EH (cell line): ENCODE results near the gene C10orf143.
"Not testable (repeated sequence)": the region's sequence is repeated elsewhere in the genome, so short reads cannot be mapped to it uniquely, and the experiment has no call there.

Experiments used
- DNase-seq: peaks from one replicate; pipeline ENCODE4 v3.0.0-alpha.2; 2015; ENCODE audit warnings: low read depth

Gene C10orf143

DNA sequence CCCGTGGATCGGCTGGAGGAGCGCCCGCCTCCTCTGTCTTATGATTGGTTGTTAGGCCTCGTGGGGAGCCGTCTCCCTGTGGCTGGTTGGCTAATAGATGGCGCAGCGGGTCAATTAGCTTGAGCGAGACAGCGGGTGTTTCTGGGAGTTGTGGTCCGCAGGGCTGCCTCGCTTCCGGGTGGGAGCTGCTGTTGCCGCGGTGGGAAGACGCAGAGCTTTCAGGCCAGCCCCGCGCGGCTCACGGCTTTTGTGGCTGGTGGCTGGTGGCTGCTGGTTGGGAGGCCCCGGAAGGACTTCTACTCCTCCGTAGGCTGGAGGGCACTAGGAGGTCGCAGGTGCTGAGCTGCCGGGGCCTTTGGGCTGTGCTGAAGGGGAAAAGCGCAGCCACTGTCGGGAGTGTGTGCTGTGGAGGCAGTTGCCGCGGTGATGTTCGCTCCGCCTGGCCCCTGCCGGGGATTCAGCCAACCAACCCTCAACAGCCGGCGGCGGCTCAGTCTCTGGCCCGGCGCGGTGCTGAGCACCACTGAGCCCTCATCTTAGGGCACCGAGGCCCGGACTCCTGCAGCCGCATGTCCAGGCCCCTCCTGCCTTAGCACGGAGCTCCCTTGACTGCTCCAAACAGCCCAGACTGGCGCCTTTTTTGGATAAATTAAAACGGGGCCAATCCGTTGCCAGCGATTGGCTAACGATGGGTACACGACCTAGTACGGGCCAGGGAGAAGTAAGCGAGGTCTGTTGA lies 652 bp upstream of the C10orf143 start:
- DNase-seq = peak; percentile 99

DNA sequence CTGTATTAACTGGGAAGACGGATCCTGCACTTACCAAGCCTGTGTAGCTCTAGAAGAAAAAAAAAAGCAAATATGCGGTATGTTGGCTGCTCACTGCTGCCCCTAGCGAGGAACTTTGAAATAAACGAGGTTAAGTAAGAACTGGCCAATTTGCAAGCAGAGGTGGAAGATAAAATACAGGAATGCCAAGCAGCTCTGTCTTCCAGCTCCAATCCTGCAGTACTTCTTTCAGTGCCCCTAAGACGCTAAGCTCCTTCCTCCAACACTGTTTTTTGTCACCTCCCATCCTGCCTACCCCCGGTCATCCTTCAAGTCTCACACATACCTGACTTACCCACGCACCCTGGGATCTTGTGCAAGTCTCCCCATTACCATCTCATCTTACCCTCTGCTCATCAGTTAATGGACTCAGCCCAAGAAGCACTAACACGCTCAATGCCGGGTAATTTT lies 809 bp downstream of the C10orf143 start:
- DNase-seq = peak; percentile 86

DNA sequence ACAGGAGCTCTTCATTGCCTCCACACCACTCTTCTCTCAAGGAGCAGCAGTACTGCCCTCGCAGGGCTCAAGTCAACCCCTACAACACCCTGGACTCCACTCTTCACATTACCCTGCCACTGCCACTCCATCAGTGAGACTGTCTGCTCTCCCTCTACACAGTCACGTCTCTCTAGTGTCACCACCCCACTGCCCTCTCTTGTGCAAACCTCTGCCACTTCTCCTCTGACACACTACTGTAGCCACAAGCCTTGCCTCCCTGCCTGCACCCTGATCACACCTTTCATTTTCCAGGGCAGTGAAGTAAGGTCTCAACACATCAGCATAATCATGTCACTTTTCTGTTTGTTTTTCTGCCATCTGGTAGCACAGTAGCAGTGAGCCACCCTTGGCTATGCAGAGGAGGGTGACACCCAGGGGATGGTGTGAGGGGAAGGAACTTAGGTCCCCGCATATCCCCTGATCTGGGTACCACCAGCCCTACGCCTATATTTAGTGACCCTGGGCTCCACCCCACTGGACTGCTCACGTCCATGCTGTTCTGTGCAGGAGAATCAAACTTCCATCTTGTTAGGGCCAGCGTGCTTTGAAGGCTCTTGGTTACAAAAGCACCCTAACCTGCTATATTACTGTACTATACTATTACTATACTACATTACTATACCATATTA lies 1.6 kb downstream of the C10orf143 start:
- no peak for DNase-seq

DNA sequence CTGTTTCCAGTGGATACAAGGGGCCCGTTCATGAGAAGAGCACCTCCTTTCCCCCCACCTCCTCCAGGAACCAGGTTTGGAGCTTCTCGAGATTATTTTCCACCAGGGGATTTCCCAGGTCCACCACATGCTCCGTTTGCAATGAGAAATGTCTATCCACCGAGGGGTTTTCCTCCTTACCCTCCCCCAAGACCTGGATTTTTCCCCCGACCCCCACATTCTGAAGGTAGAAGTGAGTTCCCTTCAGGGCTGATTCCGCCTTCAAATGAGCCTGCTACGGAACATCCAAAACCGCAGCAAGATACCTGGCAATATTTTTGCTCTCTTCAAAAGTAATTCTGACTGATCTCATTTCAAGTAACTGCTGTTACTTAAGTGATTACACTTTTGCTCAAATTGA lies 2.5 kb downstream of the C10orf143 start:
- not testable (repeated sequence) for DNase-seq

DNA sequence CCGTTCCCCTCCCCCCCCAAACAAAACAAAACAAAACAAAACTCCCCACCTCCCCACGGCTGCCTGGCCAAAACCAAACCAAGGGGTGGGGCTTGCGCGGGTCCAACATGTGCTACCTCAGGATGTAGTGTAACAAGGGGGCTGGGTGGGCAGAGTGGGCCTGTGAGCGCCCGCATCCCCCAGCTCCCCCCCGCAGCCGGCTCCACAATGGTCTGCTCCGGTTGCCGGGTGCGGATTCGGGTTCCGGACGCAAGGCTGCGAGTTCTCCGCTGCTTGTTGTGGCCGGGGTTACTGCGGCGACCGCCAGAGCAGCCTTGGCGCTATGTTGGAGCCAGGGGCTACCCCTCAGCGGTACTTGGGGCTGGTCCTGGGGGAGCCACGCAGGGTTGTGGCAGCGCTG lies 4.9 kb downstream of the C10orf143 start:
- no peak for DNase-seq

DNA sequence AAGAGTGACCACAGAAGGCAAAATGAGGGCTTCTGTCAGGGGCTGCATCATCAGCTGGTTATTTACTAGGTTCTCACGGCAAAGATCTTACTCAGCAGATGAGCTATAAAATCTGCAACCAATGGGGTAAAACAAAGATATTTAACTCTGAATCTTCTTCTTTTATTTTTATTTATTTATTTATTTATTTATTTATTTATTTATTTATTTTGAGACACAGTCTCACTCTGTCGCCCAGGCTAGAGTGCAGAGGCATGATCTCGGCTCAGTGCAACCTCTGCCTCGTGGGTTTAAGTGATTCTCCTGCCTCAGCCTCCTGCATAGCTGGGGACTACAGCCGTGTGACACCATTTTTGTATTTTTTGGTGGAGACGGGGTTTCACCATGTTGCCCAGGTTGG lies 11.3 kb downstream of the C10orf143 start:
- no peak for DNase-seq

DNA sequence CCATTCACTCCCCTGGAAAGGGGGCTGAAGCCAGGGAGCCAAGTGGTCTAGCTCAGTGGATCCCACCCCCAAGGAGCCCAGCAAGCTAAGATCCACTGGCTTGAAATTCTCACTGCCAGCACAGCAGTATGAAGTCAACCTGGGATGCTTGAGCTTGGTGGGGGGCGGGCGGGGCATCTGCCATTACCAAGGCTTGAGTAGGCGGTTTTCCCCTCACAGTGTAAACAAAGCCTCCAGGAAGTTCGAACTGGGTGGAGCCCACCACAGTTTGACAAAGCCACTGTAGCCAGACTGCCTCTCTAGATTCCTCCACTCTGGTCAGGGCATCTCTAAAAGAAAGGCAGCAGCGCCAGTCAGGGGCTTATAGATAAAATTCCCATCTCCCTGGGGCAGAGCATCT lies 20.1 kb downstream of the C10orf143 start:
- DNase-seq = not testable (repeated sequence)

DNA sequence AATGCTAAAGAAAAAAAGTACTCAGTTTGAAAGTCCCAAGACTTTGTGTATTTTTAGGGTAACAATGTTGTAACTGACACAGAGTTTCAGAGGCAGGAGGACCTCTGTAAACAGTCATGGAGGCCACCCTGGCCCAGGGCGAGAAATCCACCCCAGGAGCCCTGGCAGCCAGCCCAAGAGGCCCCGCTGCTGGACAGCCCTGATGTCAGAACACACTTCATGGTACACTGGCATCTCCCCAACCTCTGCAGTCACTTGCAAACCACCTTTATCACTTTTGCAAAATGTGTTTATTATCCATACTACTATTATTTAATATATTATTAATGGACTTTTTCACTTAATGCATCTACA lies 30.2 kb downstream of the C10orf143 start:
- DNase-seq = no peak

DNA sequence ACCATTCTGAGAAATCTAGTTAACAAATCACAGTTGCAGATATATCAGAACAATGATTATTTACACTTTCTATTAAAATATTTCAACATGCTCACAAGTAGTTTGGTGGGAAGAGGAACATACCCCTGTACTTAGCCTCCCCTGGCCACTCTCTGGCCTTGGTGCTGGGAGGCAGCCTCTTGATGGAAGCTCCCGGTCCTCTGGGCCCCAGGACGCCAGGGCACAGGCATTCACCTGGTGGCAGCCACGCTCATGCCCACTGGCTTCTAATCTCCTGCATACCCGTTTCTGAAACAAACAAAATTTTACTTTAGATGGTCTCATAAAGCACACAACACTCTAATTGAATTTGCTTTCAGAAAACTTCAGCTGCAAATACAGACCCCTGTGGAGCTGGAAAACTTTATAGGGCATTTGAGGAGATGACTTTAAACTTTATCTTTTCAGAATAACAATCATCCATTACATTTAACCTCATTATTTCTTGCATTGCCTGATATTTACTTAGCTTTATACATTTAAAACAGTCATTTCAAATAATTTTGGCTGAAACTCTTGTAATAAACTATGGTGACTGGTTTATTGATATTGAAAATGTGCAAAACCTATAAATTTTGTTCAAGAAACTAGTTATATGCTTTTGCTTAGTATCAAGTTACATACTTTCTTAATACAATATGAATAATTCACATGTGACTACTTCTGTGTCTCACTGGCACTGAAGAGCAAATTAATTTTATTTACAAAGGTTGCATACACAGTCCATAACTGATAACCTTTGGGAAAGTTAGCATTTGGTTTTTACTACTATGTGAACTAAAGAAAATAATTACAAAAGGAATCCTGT lies 30.8 kb downstream of the C10orf143 start:
- DNase-seq = no peak

DNA sequence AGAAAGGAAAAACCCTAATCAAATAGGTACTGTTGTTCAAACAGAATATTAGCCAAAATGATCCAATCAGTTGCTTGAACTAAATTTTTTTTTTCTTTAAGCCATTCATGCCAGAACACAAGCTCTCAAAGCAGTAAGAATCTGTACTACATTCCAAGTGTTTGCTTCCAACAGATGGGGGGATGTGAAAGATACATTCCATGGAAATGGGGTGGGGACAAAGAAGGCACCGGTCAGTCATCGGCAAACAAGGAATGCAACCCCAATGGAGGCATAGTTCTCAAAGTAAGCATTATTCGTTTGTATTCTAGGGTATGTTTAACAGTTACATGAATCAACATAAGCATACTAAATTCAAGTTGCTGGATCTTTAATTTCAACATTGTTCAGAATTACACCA lies 32.5 kb downstream of the C10orf143 start:
- no peak for DNase-seq

DNA sequence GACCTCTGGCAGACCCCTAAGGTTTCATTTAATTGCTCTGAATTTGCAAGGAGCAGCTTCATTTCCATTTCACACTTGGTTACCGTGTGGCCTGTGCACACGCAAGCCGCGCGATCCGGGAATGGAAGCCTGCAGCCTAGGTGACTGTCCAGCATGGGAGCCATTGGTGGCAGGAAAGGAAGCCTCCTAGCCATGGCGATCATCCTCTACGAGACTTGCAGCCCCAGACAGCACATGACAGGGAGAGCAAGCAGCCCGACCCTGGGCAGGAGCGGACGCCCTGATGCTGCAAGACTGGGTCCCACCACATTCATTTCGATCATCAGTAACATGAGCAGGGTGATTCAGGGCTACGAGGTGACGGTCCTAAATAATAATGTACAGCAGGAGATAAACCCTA lies 33.9 kb downstream of the C10orf143 start:
- DNase-seq = no peak

DNA sequence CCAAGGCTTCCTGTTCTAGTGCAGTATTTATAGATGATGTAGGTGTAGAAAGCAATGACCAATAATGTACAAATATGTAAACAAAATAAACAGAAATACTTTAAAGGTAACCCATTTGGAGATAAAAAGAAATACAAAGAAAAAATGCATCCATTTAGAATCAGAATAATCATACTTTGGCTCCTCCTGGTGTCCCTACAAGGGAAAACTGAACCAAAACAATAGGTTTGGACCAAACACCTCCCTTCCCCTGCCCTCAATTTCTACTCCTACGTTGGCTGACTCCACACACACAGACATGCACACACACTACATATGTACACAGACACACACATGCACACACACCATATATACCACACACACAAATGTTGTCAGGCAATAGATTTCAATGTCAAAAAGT lies 36.0 kb downstream of the C10orf143 start:
- DNase-seq = no peak

DNA sequence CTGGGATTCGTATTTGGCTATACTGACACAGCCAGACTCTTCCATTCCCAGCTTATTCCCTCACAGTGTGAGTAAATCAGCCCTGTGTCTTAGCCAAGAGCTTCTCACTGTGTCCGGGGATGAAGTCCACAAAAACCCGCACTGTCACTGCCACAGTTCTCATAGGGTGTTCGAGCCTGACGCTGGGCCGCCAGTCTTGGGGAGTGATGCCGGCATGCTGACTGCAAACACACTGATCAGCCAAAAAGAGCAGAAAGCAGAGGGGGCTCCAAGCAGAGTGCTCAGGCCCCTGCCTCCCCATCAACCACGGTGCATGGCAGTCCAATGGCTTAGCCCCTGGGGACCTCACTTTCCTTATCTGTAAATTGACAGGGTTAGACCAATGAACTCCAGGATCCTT lies 36.7 kb downstream of the C10orf143 start:
- DNase-seq = no peak

DNA sequence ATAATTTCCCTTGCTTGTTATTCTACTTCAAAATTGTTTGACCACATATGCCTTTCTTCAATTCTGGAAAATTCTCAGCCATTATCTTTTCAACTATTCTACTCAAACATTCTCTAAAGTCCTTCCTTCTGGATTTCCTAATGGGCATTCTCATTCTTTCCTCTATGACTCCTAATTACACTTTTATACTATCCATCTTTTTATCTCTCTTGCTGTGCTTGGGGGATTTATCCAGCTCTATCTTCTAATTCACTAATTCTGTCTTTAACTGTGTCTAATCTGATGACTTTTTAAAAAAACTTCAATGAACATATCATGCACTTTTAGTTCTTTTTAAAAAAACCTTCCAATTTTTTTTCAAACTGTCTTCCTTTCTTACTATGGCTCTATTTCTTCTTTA lies 38.4 kb downstream of the C10orf143 start:
- DNase-seq = no peak

DNA sequence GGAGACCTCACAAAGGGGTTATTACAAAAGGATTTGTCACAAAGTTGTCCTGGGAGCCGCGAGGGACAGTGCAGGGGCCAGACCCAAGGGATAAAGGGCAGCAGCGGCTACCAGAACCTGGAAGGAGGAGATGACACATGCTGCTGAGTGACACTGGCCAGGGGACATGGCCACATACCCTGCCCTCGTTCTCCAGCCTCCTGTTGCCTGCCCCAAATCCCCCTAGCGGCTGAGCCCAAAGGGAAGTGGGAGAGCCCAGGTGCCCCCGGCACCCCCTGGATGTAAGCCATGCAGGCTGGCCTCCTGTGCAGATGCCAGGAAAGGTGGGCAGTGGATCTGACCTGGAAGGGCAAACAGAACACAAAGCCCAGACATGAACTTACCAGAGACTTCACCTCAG lies 42.7 kb downstream of the C10orf143 start:
- no peak for DNase-seq

DNA sequence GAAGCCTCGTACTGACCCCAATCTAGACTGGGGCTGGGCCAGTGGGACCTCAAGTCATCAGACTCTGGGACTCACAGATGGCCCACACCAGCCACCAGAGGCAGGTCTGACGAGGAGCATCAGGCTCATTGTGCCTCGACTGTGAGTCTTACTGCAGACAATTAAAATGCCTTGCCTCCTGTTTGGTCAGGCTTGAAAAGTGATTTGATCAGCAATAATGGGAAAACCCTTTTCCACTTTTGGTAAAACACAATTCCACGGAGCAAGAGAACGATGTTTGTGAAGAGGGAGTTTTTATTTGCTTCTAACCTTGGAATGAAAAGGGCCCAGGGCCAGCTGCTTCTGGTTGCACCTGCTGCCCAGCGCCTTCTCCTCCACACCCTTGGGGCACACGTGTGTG lies 43.9 kb downstream of the C10orf143 start:
- DNase-seq = no peak

DNA sequence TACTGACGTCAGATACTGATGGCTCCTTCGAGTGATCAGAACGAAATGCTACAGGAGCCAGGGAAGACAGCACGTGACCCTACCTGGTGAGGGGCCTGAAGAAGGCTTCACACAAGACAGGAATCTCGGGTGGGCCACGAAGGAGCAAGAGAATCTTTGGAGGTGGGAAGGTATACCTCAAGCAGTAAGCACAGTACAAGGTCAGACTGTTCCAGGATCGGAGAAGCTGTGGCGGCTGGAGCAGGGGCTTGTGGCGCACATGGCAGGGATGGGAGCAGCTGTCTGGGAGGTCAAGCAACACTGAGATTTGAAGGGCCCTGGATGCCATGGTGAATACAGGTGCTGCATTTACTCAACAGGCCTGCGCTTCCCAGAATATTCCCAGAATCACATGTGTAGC lies 45.4 kb downstream of the C10orf143 start:
- no peak for DNase-seq

DNA sequence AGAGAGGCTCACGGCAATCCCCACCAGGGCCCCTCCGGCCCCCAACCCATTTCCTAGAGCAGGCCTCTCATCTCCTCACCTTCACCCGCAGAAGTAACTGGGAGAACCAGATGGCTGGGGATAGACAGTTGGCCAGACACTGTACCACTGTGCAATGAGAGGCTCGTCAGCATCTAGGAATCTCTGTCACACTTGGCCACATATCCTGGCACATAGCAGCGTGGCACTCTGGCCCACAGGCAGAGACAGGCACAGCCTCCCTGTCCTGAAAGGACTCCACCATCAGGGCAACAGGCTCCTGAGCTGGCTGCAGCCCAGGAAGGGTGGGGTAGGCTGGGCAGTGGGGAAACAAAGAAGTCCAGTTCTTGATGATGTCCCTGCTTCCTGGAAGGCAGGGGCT lies 45.8 kb downstream of the C10orf143 start:
- DNase-seq = no peak

DNA sequence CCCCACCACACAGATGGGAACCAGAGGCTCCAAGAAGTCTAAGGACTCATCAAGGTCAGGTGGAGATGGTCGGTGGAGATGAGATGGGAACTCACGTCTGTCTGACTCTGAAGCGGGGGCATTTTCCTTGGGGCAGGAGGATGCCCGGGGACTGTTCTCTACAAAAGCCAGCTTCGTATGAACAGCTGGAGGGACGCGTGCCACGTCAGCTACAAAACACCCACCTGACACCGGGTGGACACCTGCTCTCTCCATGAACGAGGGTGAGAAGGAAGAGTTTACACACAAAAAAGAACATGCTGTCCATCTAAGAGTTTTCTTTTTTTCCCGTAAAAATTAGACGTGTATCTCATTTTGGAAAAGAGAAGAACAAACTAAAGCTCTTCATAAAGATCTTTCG lies 47.7 kb downstream of the C10orf143 start:
- no peak for DNase-seq

DNA sequence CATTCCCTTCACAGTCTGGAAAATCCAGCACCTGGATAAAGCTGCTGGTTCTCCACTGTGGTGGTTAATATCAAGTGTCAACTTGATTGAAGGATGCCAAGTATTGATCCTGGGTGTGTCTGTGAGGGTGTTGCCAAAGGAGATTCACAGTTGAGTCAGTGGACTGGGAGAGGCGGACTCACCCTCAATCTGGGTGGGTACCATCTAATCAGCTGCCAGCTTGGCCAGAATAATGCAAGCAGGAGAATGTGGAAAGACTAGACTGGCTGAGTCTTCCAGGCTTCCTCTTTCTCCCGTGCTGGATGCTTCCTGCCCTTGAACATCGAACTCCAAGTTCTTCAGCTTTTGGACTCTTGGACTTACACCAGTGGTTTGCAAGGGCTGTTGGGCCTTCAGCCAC lies 48.4 kb downstream of the C10orf143 start:
- DNase-seq = no peak

DNA sequence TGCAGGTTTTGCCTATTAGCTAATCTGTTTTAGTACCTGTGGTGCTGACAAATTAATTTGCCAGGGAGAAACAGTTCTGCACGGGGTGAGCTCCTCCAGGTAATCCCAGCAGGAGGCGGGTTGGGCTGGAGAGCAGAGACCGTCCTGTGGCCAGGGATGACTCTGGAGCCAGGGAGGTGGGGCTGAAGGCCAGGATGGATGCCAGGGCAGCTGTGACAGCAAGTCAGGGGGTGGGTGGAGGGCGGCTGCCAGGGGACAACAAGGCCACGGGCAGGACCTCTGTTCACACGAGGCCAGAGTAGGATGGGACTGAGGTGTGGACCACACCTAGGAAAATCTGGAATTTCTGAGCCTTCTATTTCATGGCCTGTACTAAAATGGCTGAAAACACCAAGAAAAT lies 48.9 kb downstream of the C10orf143 start:
- no peak for DNase-seq

DNA sequence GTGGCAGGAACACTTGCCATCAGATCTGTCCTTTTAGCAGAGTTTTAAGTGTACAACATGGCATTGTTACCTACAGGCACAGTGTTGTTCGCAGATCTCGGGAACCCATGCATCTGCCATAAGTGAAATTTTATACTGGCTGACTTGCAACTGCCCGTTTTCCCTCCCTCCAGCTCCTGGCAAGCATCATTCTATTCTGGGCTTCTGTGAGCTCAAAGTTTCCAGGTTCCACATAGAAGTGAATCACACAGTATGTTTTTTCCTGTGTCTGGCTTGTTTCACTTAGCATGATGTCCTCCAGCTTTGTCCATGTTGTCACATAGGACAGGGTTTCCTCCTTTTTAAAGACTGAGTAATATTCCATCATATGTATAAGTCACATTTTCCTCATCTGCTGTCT lies 56.6 kb downstream of the C10orf143 start:
- DNase-seq = no peak

DNA sequence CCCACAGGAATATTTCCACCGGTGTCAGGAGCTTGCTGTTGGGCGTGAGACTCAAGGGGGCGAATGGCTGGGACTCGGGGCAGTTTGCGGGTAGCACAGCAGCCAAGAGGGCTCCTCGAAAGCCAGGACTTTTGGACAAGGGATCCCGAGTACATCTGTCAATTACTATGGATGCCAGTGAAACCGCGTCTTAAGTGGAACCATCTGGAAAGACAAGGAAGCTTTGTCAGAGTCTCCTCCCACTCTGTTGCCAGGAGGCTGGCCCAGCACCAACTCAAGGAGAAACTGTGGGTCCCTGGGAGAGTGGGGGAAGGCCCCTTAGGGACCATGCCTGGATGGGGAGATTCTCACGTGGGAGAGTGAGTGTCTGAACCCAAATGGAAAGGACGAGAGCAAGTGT lies 57.1 kb downstream of the C10orf143 start:
- DNase-seq = peak; percentile 23
